Measurements from ENCODE around the gene HINFP.

GRCh38 chr11:119167933-119168332 lies 46.6 kb downstream of the HINFP start:
- TF ChIP-seq, protein P1, sequence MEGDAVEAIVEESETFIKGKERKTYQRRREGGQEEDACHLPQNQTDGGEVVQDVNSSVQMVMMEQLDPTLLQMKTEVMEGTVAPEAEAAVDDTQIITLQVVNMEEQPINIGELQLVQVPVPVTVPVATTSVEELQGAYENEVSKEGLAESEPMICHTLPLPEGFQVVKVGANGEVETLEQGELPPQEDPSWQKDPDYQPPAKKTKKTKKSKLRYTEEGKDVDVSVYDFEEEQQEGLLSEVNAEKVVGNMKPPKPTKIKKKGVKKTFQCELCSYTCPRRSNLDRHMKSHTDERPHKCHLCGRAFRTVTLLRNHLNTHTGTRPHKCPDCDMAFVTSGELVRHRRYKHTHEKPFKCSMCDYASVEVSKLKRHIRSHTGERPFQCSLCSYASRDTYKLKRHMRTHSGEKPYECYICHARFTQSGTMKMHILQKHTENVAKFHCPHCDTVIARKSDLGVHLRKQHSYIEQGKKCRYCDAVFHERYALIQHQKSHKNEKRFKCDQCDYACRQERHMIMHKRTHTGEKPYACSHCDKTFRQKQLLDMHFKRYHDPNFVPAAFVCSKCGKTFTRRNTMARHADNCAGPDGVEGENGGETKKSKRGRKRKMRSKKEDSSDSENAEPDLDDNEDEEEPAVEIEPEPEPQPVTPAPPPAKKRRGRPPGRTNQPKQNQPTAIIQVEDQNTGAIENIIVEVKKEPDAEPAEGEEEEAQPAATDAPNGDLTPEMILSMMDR (IDR thresholded peaks at IDR 0.05) = no peak
- TF ChIP-seq POLR2A (IDR thresholded peaks at IDR 0.05) = no peak

Measured in tibial nerve (tissue), 3 donors.